Measurements from ENCODE around the gene VSIG10L. TPM values are rescaled to one million over a fixed set of nuclear protein-coding genes. Genes with fewer than 3 reads are reported as not detected.

The VSIG10L gene
- total RNA-seq, 1 donor: 0.27 TPM

DNA sequence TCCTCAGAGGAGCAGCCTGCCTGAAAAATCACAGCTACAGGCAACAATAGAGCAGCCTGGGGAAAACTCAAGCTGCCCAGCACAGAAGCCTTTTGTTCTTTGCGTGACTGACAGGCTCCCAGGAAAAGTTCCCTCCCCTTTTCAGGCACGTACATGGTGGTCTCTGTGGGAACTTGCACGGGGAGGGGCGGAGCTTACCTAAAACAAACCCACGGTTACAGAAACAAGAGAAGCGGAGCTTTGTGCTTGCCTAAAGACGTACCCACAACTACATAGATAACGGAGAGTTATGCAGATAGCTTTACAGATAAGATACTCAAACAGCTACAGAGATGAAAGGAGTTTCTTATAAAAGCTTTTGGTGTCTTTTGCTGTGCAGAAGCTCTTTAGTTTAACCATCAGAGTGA, 12.8 kb upstream of the VSIG10L start:
- TF ChIP-seq, protein P1, sequence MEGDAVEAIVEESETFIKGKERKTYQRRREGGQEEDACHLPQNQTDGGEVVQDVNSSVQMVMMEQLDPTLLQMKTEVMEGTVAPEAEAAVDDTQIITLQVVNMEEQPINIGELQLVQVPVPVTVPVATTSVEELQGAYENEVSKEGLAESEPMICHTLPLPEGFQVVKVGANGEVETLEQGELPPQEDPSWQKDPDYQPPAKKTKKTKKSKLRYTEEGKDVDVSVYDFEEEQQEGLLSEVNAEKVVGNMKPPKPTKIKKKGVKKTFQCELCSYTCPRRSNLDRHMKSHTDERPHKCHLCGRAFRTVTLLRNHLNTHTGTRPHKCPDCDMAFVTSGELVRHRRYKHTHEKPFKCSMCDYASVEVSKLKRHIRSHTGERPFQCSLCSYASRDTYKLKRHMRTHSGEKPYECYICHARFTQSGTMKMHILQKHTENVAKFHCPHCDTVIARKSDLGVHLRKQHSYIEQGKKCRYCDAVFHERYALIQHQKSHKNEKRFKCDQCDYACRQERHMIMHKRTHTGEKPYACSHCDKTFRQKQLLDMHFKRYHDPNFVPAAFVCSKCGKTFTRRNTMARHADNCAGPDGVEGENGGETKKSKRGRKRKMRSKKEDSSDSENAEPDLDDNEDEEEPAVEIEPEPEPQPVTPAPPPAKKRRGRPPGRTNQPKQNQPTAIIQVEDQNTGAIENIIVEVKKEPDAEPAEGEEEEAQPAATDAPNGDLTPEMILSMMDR (IDR thresholded peaks at IDR 0.05; ENCODE audit: insufficient read depth, low read length): no peak
- no peak overlapping the region for H3K4me3 ChIP-seq (ENCODE audit: low read depth, low read length)
- no peak for DNase-seq (ENCODE audit: low read depth)

DNA sequence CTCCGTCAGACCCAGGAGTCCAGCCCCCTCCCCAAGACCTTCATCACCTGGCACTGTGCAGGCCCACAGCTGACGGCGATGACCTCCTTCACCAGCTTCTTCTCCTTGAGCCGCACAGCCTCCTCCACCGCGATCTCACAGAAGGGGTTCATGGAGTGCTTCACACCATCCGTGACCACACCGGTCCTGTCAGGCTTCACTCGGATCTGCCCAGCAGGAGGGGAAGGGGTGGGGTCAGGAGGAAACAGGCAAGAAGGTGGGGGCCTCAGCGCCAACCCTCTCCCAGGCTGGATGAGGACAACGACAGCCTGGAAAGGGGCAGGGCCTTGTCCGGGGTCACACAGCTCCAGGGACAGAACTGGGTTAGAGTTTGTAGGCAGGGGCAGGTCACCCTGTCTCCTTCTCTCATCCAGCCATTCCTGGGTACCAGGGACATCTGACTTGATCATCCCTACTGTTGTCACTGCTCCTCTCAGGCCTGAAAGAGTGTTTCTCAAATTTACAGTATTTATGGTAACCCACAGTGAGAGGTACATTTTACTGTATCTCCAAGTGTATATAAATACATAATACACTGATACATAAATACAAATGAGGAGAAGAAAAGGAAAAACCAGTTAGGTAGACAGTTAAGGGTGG, 12.3 kb upstream of the VSIG10L start:
- TF ChIP-seq, protein P1 (IDR thresholded peaks at IDR 0.05; ENCODE audit: insufficient read depth, low read length): no peak
- DNase-seq (ENCODE audit: low read depth): no peak

GRCh38 chr19:51352783-51353360, 10.9 kb upstream of the VSIG10L start:
- H3K4me3 ChIP-seq (ENCODE audit: low read depth, low read length): no peak overlapping the region
- no peak for DNase-seq (ENCODE audit: low read depth)
- TF ChIP-seq, protein P1 (IDR thresholded peaks at IDR 0.05; ENCODE audit: insufficient read depth, low read length): no peak

More for the DNA sequence above, 12.3 kb upstream of the VSIG10L start:
- no peak overlapping the region for H3K4me3 ChIP-seq (ENCODE audit: low read depth, low read length)

- TF ChIP-seq, protein P1 (IDR thresholded peaks at IDR 0.05; ENCODE audit: insufficient read depth, low read length): no peak
- H3K4me3 ChIP-seq (ENCODE audit: low read depth, low read length): no peak overlapping the region
- DNase-seq (ENCODE audit: low read depth): no peak
Observed at GRCh38 chr19:51351266-51351990, 9.5 kb upstream of the VSIG10L start.

- TF ChIP-seq, protein P1 (IDR thresholded peaks at IDR 0.05; ENCODE audit: insufficient read depth, low read length): no peak
- no peak overlapping the region for H3K4me3 ChIP-seq (ENCODE audit: low read depth, low read length)
- DNase-seq (ENCODE audit: low read depth): no peak
Observed at GRCh38 chr19:51347209-51347928, 5.4 kb upstream of the VSIG10L start.

- no peak overlapping the region for H3K4me3 ChIP-seq (ENCODE audit: low read depth, low read length)
- DNase-seq (ENCODE audit: low read depth): no peak
- TF ChIP-seq, protein P1 (IDR thresholded peaks at IDR 0.05; ENCODE audit: insufficient read depth, low read length): no peak
Observed at GRCh38 chr19:51346742-51347141, 4.8 kb upstream of the VSIG10L start.

All from fibroblast of the aortic adventitia (primary cell).